ENCODE data around the gene BUB3.

Gene BUB3

DNA sequence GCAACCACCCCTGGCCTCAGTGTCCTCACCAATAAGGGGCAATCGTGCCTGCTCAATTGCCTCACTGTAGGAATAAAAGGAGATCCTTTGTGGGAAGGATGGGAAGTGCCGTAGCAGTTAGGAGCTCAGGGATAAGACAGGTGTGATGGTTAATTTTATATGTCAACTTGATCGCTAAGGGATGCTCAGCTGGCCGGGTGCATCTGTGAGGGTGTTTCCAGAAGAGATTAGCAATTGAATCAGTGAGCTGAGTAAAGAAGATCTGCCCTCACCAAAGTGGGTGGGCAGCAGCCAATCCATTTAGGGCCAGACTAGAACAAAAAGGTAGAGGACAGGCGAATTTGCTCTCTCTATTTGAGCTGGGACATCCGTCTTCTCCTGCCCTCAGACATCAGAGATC lies 46.3 kb downstream of the BUB3 start:
- FAIRE-seq, result no peak
- TF ChIP-seq CTCF (IDR thresholded peaks at IDR 0.05; ENCODE audit: insufficient read depth, missing control alignments), result no peak
- no peak for DNase-seq (ENCODE audit: insufficient read length, low spot score)

DNA sequence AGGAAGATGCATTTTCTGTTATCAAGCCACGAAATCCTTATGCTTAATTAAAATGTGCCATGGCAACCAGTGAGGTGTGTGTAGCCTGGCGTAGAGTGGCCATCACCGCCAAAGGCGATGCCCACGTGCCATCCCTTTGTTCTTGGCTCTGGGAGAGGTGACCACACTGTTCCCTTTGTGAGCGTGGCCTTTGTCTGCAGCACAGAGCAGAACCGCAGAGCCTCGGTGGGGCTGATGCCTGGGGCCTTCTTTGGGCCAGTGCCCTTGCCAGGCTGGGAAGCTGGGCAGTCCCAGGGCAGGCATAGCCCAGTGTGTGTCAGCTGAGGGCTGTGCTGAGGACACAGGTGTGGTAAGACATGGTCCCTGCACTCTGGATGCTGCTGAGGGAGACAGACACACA lies 48.3 kb downstream of the BUB3 start:
- no peak for TF ChIP-seq CTCF (IDR thresholded peaks at IDR 0.05; ENCODE audit: insufficient read depth, missing control alignments)
- FAIRE-seq (no peak), DNase-seq (ENCODE audit: insufficient read length, low spot score) (no peak)

DNA sequence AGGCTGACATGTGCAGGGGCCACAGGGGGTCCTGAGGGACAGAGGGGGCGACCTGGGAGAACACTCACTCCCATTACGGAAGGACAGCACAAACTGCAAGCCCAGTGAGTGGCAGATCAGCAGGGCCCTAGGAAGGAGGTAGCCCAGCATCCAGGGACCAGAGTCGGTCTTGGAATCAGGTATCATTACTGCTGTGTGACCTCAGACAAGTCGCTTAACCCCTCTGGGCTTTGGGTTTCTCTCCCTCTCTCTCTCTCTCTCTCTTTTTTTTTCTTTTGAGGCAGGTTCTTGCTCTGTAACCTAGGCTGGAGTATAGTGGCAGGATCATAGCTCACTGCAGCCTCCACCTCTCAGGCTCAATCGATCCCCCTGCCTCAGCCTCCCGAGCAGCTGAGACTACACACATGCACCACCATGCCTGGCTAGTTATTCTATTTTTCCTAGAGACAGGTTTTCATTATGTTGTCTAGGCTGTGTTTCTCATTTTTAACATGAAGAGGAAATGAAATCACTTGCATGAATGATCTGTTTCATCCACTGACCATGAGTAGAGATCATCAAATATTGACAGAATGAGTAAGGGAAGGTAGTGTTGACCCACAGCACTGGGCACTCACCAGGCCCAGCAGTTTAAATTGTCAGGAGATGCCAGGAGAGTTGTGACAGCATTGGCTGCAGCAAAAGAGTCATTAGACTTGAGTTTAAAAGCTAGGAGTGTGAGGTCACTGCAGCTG lies 49.4 kb downstream of the BUB3 start:
- no peak for TF ChIP-seq CTCF (IDR thresholded peaks at IDR 0.05; ENCODE audit: insufficient read depth, missing control alignments)
- FAIRE-seq (no peak), DNase-seq (ENCODE audit: insufficient read length, low spot score) (no peak)

GRCh38 chr10:123204127-123204461 lies 49.9 kb downstream of the BUB3 start:
- no peak for TF ChIP-seq CTCF (IDR thresholded peaks at IDR 0.05; ENCODE audit: insufficient read depth, missing control alignments)
- FAIRE-seq (no peak), DNase-seq (ENCODE audit: insufficient read length, low spot score) (no peak)

DNA sequence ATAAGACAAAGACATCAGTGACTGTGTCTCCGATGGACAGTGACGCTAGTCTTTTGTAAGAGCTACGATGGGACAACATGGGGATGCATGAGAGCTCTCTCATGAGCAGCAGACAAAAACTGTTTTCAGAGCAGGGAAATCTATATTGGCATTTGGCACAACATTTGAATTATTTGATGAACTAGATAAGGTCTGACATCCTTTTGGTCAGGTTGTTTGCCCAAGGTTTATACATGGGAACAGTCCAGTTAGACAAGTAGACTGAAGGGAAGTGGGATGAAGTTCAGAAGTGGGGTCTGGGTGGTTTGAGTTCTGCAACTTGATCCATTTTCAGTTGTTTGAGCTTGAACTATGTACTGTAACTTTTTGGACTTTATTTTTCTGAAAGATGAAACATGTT lies 50.8 kb downstream of the BUB3 start:
- no peak for FAIRE-seq
- TF ChIP-seq CTCF (IDR thresholded peaks at IDR 0.05; ENCODE audit: insufficient read depth, missing control alignments), result no peak
- no peak for DNase-seq (ENCODE audit: insufficient read length, low spot score)

DNA sequence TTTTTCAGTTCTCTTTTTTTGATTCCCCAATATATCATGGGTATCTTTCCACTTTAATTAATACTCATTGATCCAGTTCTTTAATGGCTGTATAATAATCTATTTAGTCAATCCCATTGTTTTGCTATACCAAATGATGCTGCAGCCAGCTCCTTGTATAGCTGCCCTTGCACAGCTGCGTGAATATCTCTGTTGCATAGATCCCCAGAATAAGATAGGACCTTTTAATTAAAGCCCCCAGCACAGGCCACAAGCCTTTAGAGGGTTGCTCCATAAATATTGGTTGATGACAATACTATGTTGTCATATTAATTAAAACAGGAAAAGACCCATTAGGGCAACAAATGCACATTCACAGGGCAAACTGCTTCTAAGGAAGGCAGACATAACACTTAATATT lies 57.9 kb downstream of the BUB3 start:
- no peak for FAIRE-seq
- DNase-seq (ENCODE audit: insufficient read length, low spot score), result no peak
- TF ChIP-seq CTCF (IDR thresholded peaks at IDR 0.05; ENCODE audit: insufficient read depth, missing control alignments), result no peak

DNA sequence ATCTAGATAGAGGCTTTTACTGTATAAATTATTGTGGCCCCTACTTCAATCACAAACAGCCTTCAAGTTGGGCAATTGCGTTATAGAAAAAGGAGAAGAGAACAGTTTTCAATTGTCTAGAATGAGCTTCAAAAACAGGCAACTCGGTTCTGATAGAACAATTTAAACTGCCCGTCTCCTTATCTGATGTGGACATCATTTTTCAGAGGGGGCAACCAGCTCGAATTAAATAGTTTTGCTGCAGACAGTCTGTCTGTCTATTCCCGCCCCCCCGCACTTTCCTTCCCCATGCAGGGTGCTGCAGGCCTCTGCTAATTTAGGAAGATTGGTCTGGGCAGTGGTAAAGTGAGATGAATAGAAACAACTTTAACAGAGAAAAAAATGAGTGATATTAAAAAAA lies 58.4 kb downstream of the BUB3 start:
- DNase-seq (ENCODE audit: insufficient read length, low spot score) (no peak), FAIRE-seq (no peak)
- TF ChIP-seq CTCF (IDR thresholded peaks at IDR 0.05; ENCODE audit: insufficient read depth, missing control alignments), result no peak

Measured in D721Med (cell line).